Neural progenitor cell (in vitro differentiated cells): ENCODE results near the gene GNS. TPM values are rescaled to one million over a fixed set of nuclear protein-coding genes. Genes with fewer than 3 reads are reported as not detected.
A peak's percentile ranks its signal among the peaks of the same experiment; 100 is the strongest.
"Not testable (repeated sequence)": the region's sequence is repeated elsewhere in the genome, so short reads cannot be mapped to it uniquely, and the experiment has no call there.

ENCODE experiments used
- DNase-seq: peaks from one replicate; pipeline ENCODE4 v3.0.0-alpha.2; 2016; ENCODE audit warnings: low spot score
- H2AFZ ChIP-seq: fragments of 200-600 bp; sonication (generic); replicated peaks from 2 replicates; pipeline ENCODE4 v1.6.1; 2016; ENCODE audit warnings: antibody characterized with exemption
- H3F3A ChIP-seq: fragments of 200-600 bp; sonication (generic); 2 replicates; pipeline ENCODE4 v1.6.1; 2016; ENCODE audit warnings: antibody characterized with exemption, low read depth
- H3K27ac ChIP-seq: fragments of 200-600 bp; sonication (generic); 2 replicates; pipeline ENCODE4 v1.5.1; 2016; ENCODE audit warnings: mild to moderate bottlenecking
- H3K27me3 ChIP-seq: fragments of 200-600 bp; sonication (generic); 2 replicates; pipeline ENCODE4 v1.6.1; 2016; ENCODE audit warnings: mild to moderate bottlenecking, moderate library complexity
- H3K36me3 ChIP-seq: fragments of 200-600 bp; sonication (generic); 2 replicates; pipeline ENCODE4 v1.5.1; 2016
- H3K4me1 ChIP-seq: fragments of 200-600 bp; sonication (generic); 2 replicates; pipeline ENCODE4 v1.6.1; 2016; ENCODE audit warnings: mixed run types
- H3K4me2 ChIP-seq: fragments of 200-600 bp; sonication (generic); 2 replicates; pipeline ENCODE4 v1.6.1; 2016
- H3K4me3 ChIP-seq: fragments of 200-600 bp; sonication (generic); 2 replicates; pipeline ENCODE4 v1.5.1; 2016
- H3K79me2 ChIP-seq: fragments of 200-600 bp; sonication (generic); 2 replicates; pipeline ENCODE4 v1.6.1; 2016; ENCODE audit warnings: low read depth
- H3K9ac ChIP-seq: fragments of 200-600 bp; sonication (generic); 2 replicates; pipeline ENCODE4 v1.6.1; 2016
- H3K9me3 ChIP-seq: fragments of 200-600 bp; sonication (generic); 2 replicates; pipeline ENCODE4 v1.5.1; 2016; ENCODE audit warnings: low read depth
- H4K20me1 ChIP-seq: fragments of 200-600 bp; sonication (generic); 2 replicates; pipeline ENCODE4 v1.6.1; 2016; ENCODE audit warnings: low read depth
- H3K27ac Mint-ChIP-seq: 3 replicates; pipeline ENCODE4 v1.8.0; 2021; ENCODE audit warnings: mixed read lengths
- H3K27me3 Mint-ChIP-seq: 2 replicates; pipeline ENCODE4 v1.8.0; 2022; ENCODE audit warnings: low read depth, mild to moderate bottlenecking, inconsistent platforms, moderate library complexity, mixed read lengths; ENCODE audit not compliant: insufficient read depth
- H3K36me3 Mint-ChIP-seq: 3 replicates; pipeline ENCODE4 v1.8.0; 2021; ENCODE audit warnings: mixed read lengths
- H3K4me1 Mint-ChIP-seq: 3 replicates; pipeline ENCODE4 v1.8.0; 2021; ENCODE audit warnings: mixed read lengths
- H3K4me3 Mint-ChIP-seq: 3 replicates; pipeline ENCODE4 v1.8.0; 2021; ENCODE audit warnings: mild to moderate bottlenecking, moderate library complexity, mixed read lengths
- H3K9me3 Mint-ChIP-seq: 3 replicates; pipeline ENCODE4 v1.8.0; 2020; ENCODE audit warnings: mixed read lengths
- EZH2 ChIP-seq: fragments of 200-600 bp; sonication (generic); IDR thresholded peaks from 2 replicates; pipeline ENCODE4 v1.6.1; 2017; ENCODE audit warnings: antibody characterized with exemption, mild to moderate bottlenecking, moderate library complexity
- EZH2phosphoT487 ChIP-seq: fragments of 200-600 bp; sonication (generic); IDR thresholded peaks from 2 replicates; pipeline ENCODE4 v1.6.1; 2017; ENCODE audit warnings: antibody characterized with exemption
- total RNA-seq: library from RNA; depleted of rRNA; stranded (reverse); fragments of >200 nt; gene quantifications from 2 replicates; pipeline ENCODE4 v1.2.3, GENCODE V29; 2015; ENCODE audit warnings: low replicate concordance
- TF ChIP-seq, protein P1 (sequence below): fragments of 200-600 bp; sonication (generic); IDR thresholded peaks from 2 replicates; pipeline ENCODE4 v1.5.1; 2017; ENCODE audit warnings: antibody characterized with exemption, mild to moderate bottlenecking

The GNS gene
- total RNA-seq, 1 donor from 2014 or later: 41.2 TPM

DNA sequence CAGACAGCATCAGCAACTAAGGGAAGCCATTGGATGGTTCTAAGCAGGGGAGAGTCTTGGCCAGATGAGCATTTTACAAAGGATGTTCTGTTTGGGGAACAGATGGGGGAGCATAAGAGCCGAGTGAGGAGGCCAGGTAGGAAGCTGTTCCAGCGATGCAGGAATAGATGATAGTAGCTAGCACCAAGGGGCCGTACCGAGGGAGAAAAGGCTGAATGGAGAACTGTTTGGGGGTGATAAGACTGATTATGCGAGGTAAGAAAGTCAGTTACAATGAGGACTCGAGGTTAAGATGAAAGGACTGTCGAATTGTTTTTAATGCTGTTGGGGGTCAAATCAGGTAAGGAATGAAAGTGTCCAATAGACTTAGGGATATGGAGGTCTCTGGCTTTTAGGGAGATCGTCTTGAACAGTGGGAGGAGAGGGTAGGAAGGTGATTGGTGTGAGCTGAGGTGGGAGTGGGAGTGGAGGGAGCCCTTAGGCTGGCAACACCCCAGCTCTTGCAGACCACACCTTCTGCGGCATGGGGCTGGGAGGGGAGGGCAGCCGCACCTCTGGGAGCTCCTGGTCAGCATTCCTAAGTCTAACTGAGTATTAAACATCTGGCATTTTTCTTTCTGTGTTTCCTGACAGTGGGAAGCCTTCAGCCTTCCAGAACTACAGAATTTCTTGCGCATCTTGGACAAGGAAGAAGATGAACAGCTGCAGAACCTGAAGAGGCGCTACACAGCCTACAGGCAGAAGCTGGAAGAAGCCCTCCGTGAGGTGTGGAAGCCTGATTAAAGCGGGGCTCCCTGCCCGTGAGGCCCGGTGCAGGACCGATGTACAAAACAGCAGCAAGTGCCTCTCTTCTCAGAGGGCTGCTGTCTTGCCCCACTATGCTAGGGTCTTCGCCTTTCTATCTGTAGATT is 64.8 kb downstream of the GNS start:
- DNase-seq: no peak
- no peak overlapping the region for H3K27ac ChIP-seq

DNA sequence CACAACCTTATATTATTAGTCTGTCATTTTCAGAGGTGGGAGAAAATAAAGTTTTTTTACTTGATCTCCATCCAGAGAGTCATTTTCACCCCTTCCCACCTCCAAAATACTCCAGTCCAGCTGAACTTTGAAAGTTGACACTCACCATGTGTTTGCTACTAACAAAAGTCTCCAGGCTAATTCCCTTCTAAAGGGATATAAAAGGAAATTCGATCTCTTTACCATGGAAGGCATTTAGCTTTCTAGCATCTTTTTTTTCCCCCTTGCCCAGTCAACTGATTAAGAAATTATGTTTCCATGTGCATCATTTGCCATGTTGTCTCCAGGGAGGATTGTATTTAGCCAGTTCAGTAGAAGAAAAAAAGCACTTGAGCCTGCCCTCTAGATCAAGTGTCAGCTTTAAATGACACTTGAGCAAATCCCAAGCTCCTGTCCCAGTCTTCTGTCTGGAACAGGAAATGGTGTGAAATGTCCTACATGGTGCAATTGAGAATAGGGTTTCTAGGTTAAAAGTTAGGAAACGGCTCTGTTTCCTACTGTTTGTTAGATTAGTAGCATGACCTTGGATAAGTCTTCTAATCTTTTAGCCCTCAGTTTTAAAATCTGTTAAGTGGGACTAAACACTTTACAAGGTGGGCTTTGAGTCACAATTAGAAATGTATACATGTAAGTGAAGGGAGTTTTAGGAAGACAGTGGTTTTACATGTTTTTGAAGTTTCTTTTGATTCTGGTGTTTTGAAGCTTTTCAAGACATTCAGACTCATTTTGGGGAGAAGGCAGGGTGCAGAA is 67.2 kb downstream of the GNS start:
- H3F3A ChIP-seq: peaks cover 31% of the 10 kb centered on the region
- no peaks in the 10 kb centered on the region for H4K20me1 ChIP-seq
- H3K4me1 ChIP-seq: peaks cover 39% of the 10 kb centered on the region
- H3K9ac ChIP-seq: no peak overlapping the region
- no peak overlapping the region for H2AFZ ChIP-seq
- TF ChIP-seq EZH2phosphoT487 (no peak), EZH2 (no peak)
- TF ChIP-seq, protein P1, sequence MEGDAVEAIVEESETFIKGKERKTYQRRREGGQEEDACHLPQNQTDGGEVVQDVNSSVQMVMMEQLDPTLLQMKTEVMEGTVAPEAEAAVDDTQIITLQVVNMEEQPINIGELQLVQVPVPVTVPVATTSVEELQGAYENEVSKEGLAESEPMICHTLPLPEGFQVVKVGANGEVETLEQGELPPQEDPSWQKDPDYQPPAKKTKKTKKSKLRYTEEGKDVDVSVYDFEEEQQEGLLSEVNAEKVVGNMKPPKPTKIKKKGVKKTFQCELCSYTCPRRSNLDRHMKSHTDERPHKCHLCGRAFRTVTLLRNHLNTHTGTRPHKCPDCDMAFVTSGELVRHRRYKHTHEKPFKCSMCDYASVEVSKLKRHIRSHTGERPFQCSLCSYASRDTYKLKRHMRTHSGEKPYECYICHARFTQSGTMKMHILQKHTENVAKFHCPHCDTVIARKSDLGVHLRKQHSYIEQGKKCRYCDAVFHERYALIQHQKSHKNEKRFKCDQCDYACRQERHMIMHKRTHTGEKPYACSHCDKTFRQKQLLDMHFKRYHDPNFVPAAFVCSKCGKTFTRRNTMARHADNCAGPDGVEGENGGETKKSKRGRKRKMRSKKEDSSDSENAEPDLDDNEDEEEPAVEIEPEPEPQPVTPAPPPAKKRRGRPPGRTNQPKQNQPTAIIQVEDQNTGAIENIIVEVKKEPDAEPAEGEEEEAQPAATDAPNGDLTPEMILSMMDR: no peak
- Mint-ChIP-seq H3K27me3 (no peaks in the 10 kb centered on the region), H3K4me1 (peaks cover 59% of the 10 kb centered on the region), H3K4me3 (peak overlapping the region; percentile 26), H3K36me3 (peaks cover 11% of the 10 kb centered on the region), H3K9me3 (no peaks in the 10 kb centered on the region), H3K27ac (peak overlapping the region; percentile 98)
- H3K4me3 ChIP-seq: peak overlapping the region; percentile 35
- H3K9me3 ChIP-seq: no peaks in the 10 kb centered on the region
- no peaks in the 10 kb centered on the region for H3K27me3 ChIP-seq
- H3K4me2 ChIP-seq: peak overlapping the region; percentile 72
- peak; percentile 51 for DNase-seq
- H3K27ac ChIP-seq: no peak overlapping the region
- H3K79me2 ChIP-seq: no peaks in the 10 kb centered on the region
- H3K36me3 ChIP-seq: no peaks in the 10 kb centered on the region

More for the DNA sequence above, 64.8 kb downstream of the GNS start:
- peaks cover 38% of the 10 kb centered on the region for H3K4me1 Mint-ChIP-seq
- no peaks in the 10 kb centered on the region for H4K20me1 ChIP-seq
- H3K9ac ChIP-seq: no peak overlapping the region
- TF ChIP-seq EZH2 (no peak), EZH2phosphoT487 (no peak)
- TF ChIP-seq, protein P1: no peak
- no peaks in the 10 kb centered on the region for H3K27me3 ChIP-seq
- H3K4me2 ChIP-seq: peak overlapping the region; percentile 29
- no peaks in the 10 kb centered on the region for H3K27me3 Mint-ChIP-seq
- H3K9me3 ChIP-seq: no peaks in the 10 kb centered on the region
- H3K4me3 Mint-ChIP-seq: no peak overlapping the region
- no peaks in the 10 kb centered on the region for H3K79me2 ChIP-seq
- H3F3A ChIP-seq: peaks cover 31% of the 10 kb centered on the region
- H3K36me3 Mint-ChIP-seq: no peaks in the 10 kb centered on the region
- peaks cover 32% of the 10 kb centered on the region for H3K4me1 ChIP-seq
- no peaks in the 10 kb centered on the region for H3K36me3 ChIP-seq
- no peak overlapping the region for H3K27ac Mint-ChIP-seq
- no peak overlapping the region for H2AFZ ChIP-seq
- H3K9me3 Mint-ChIP-seq: no peaks in the 10 kb centered on the region
- no peak overlapping the region for H3K4me3 ChIP-seq

DNA sequence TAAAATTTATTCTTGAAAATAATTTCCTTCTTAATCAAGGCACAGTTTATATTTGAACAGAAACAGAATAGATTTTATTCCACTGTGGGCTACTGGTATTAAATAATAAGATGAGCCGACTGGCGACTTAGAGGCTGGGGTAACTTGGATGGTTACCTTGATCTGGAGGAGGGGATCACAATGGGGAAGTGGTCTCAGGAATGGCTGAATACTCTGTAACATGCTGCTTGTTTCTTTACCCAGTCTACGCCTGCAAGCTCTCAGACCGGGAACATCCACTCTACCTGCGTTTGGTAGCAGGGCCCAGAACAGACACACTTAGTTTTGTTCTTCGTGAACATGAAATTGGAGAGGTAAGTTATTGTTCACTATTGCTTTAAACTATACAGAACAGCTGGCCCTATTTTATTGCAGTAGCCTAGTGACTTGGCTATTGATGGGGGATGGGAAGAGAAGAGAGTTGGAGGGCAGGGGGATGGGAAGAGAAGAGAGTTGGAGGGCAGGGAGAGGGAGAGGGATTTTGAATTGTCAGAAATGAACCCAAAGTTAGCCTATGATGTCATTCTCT is 67.9 kb downstream of the GNS start:
- H3K79me2 ChIP-seq: no peaks in the 10 kb centered on the region
- no peak overlapping the region for H2AFZ ChIP-seq
- no peaks in the 10 kb centered on the region for H4K20me1 ChIP-seq
- peaks cover 39% of the 10 kb centered on the region for H3K4me1 ChIP-seq
- peaks cover 56% of the 10 kb centered on the region for H3K4me1 Mint-ChIP-seq
- no peaks in the 10 kb centered on the region for H3K9me3 Mint-ChIP-seq
- no peak overlapping the region for H3K27ac ChIP-seq
- no peaks in the 10 kb centered on the region for H3K27me3 ChIP-seq
- H3K36me3 ChIP-seq: no peaks in the 10 kb centered on the region
- TF ChIP-seq EZH2: no peak
- TF ChIP-seq, protein P1: no peak
- no peak for TF ChIP-seq EZH2phosphoT487
- no peaks in the 10 kb centered on the region for H3K27me3 Mint-ChIP-seq
- DNase-seq: peak; percentile 64
- H3K27ac Mint-ChIP-seq: peak overlapping the region; percentile 98
- no peak overlapping the region for H3K9ac ChIP-seq
- H3K36me3 Mint-ChIP-seq: peaks cover 13% of the 10 kb centered on the region
- peak overlapping the region; percentile 74 for H3K4me3 Mint-ChIP-seq
- peaks cover 28% of the 10 kb centered on the region for H3F3A ChIP-seq
- H3K4me2 ChIP-seq: peak overlapping the region; percentile 72
- no peaks in the 10 kb centered on the region for H3K9me3 ChIP-seq
- H3K4me3 ChIP-seq: peak overlapping the region; percentile 35

DNA sequence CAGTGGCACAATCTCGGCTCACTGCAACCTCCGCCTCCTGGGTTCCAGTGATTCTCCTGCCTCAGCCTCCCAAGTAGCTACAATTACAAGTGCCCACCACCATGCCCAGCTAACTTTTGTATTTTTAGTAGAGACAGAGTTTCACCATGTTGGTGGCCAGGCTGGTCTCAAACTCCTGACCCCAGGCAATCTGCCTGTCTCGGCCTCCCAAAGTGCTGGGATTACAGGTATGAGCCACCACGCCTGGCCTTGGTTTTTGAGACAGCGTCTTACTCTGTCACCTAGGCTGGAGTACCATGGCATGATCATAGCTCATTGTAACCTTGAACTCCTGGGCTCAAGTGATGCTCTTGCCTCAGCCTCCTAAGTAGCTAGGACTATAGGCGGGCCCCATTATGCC is 69.0 kb downstream of the GNS start:
- DNase-seq, H3K36me3 ChIP-seq, H3K4me3 ChIP-seq, H3K27me3 ChIP-seq, H3K27ac ChIP-seq, H4K20me1 ChIP-seq, H3K9me3 ChIP-seq, H3K79me2 ChIP-seq, H2AFZ ChIP-seq, H3K9ac ChIP-seq, H3K9me3 Mint-ChIP-seq, H3K27ac Mint-ChIP-seq, H3K4me3 Mint-ChIP-seq, H3K27me3 Mint-ChIP-seq, H3K4me2 ChIP-seq: not testable (repeated sequence)
- peaks cover 49% of the 10 kb centered on the region for H3K4me1 Mint-ChIP-seq
- Histone ChIP-seq H3K4me1 (peaks cover 39% of the 10 kb centered on the region), H3F3A (peaks cover 28% of the 10 kb centered on the region)
- peaks cover 18% of the 10 kb centered on the region for H3K36me3 Mint-ChIP-seq
